Measurements from ENCODE around the gene TCF7.

TCF7 gene

GRCh38 chr5:134141331-134142050 is 27.0 kb downstream of the TCF7 start:
- H3K27me3 ChIP-seq (ENCODE audit: insufficient read depth, poor library complexity, severe bottlenecking) = no peaks in the 10 kb centered on the region
- H3K27ac ChIP-seq (replicated peaks) = no peak overlapping the region
- no peak overlapping the region for H3K4me3 ChIP-seq (replicated peaks; ENCODE audit: insufficient read depth, low read length)
- no peak for DNase-seq (ENCODE audit: low read depth in 1 of 2, low spot score in 1 of 2)
- TF ChIP-seq GABPA (IDR thresholded peaks at IDR 0.05; ENCODE audit: low read depth) (no peak), REST (IDR thresholded peaks at IDR 0.05; ENCODE audit: insufficient replicate concordance, low read depth) (no peak), SPI1 (IDR thresholded peaks at IDR 0.05; ENCODE audit: borderline replicate concordance, low read depth) (no peak), POLR2AphosphoS5 (IDR thresholded peaks at IDR 0.05; ENCODE audit: low read depth) (no peak), CTCF (IDR thresholded peaks at IDR 0.05; ENCODE audit: insufficient read depth, low read length) (no peak)

GRCh38 chr5:134142052-134142451 is 27.6 kb downstream of the TCF7 start:
- Histone ChIP-seq H3K27me3 (ENCODE audit: insufficient read depth, poor library complexity, severe bottlenecking) (no peaks in the 10 kb centered on the region), H3K4me3 (replicated peaks; ENCODE audit: insufficient read depth, low read length) (no peak overlapping the region), H3K27ac (replicated peaks) (no peak overlapping the region)
- DNase-seq (ENCODE audit: low read depth in 1 of 2, low spot score in 1 of 2) = no peak
- TF ChIP-seq CTCF (IDR thresholded peaks at IDR 0.05; ENCODE audit: insufficient read depth, low read length) = no peak
- no peak for TF ChIP-seq POLR2AphosphoS5 (IDR thresholded peaks at IDR 0.05; ENCODE audit: low read depth)
- TF ChIP-seq REST (IDR thresholded peaks at IDR 0.05; ENCODE audit: insufficient replicate concordance, low read depth) = no peak
- TF ChIP-seq GABPA (IDR thresholded peaks at IDR 0.05; ENCODE audit: low read depth) = no peak
- no peak for TF ChIP-seq SPI1 (IDR thresholded peaks at IDR 0.05; ENCODE audit: borderline replicate concordance, low read depth)

GRCh38 chr5:134142806-134143205 is 28.3 kb downstream of the TCF7 start:
- Histone ChIP-seq H3K4me3 (replicated peaks; ENCODE audit: insufficient read depth, low read length) (no peak overlapping the region), H3K27ac (replicated peaks) (no peak overlapping the region), H3K27me3 (ENCODE audit: insufficient read depth, poor library complexity, severe bottlenecking) (no peaks in the 10 kb centered on the region)
- no peak for TF ChIP-seq POLR2AphosphoS5 (IDR thresholded peaks at IDR 0.05; ENCODE audit: low read depth)
- TF ChIP-seq GABPA (IDR thresholded peaks at IDR 0.05; ENCODE audit: low read depth) = no peak
- no peak for TF ChIP-seq REST (IDR thresholded peaks at IDR 0.05; ENCODE audit: insufficient replicate concordance, low read depth)
- TF ChIP-seq CTCF (IDR thresholded peaks at IDR 0.05; ENCODE audit: insufficient read depth, low read length) = no peak
- TF ChIP-seq SPI1 (IDR thresholded peaks at IDR 0.05; ENCODE audit: borderline replicate concordance, low read depth) = no peak
- DNase-seq (ENCODE audit: low read depth in 1 of 2, low spot score in 1 of 2) = no peak

Measured in HL-60 (cell line).